HG03039 (cell line): ENCODE measurements around the gene FKBP10.

Source experiments
- ATAC-seq: cut with Tn5 transposase; IDR thresholded peaks from one replicate; pipeline ENCODE4 v1.9.1; 2021; ENCODE audit warnings: mild to moderate bottlenecking, moderate library complexity; ENCODE audit not compliant: unreplicated experiment

FKBP10 gene

GRCh38 chr17:41781404-41782110 is 31.2 kb upstream of the FKBP10 start:
- ATAC-seq = no peak

- ATAC-seq = no peak
These were observed 30.7 kb upstream of the FKBP10 start for GRCh38 chr17:41782142-41782541.

GRCh38 chr17:41784207-41784744 is 28.5 kb upstream of the FKBP10 start:
- no peak for ATAC-seq

- no peak for ATAC-seq
These were observed 27.5 kb upstream of the FKBP10 start for GRCh38 chr17:41785091-41785858.

GRCh38 chr17:41785859-41786226 is 27.0 kb upstream of the FKBP10 start:
- ATAC-seq = no peak

GRCh38 chr17:41786227-41787020 is 26.4 kb upstream of the FKBP10 start, which contains the start of gene JUP:
Gene JUP, minus strand, starts transcription at chr17:41786711. Its CDS starts 14,857 bp downstream, at chr17:41771854.
- ATAC-seq = peak; percentile 79

GRCh38 chr17:41787021-41787418 is 25.8 kb upstream of the FKBP10 start:
- ATAC-seq = no peak

GRCh38 chr17:41792845-41793783 is 19.7 kb upstream of the FKBP10 start:
- no peak for ATAC-seq

- ATAC-seq = no peak
These were observed 18.8 kb upstream of the FKBP10 start for GRCh38 chr17:41793784-41794539.

- ATAC-seq = no peak
These were observed 18.2 kb upstream of the FKBP10 start for GRCh38 chr17:41794540-41794975.

GRCh38 chr17:41796121-41796895 is 16.5 kb upstream of the FKBP10 start:
- ATAC-seq = no peak

GRCh38 chr17:41797377-41797776 is 15.4 kb upstream of the FKBP10 start:
- no peak for ATAC-seq

GRCh38 chr17:41799366-41799765 is 13.4 kb upstream of the FKBP10 start:
- ATAC-seq = no peak

GRCh38 chr17:41800601-41801373 is 12.0 kb upstream of the FKBP10 start:
- no peak for ATAC-seq

GRCh38 chr17:41801374-41802271 is 11.2 kb upstream of the FKBP10 start:
- ATAC-seq = no peak

GRCh38 chr17:41803049-41804020 is 9.5 kb upstream of the FKBP10 start:
- no peak for ATAC-seq
